Sigmoid colon (tissue), 4 donors: ENCODE measurements around the gene CNKSR3.

Experiments
- EP300 ChIP-seq, 4 donors: sonication (generic); formaldehyde crosslinking; IDR thresholded peaks; one replicate each; pipeline ENCODE4 v1.6.1; 2017; ENCODE audit warnings: antibody characterized with exemption in 4 of 4
- POLR2A ChIP-seq, 2 donors: fragments of 450-650 bp; IDR thresholded peaks; one replicate each; pipeline ENCODE4 v1.6.1; 2016; ENCODE audit warnings: antibody characterized with exemption in 2 of 2, mild to moderate bottlenecking in 2 of 2, moderate library complexity in 2 of 2
- POLR2AphosphoS5 ChIP-seq, 4 donors: sonication (generic); formaldehyde crosslinking; IDR thresholded peaks; one replicate each; pipeline ENCODE4 v1.6.1; 2017; ENCODE audit warnings: antibody characterized with exemption in 4 of 4
- TF ChIP-seq, protein P1 (sequence below), 4 experiments: fragments of 450-650 bp in 3 of 4; fragments of 200-600 bp in 1 of 4; IDR thresholded peaks; one replicate each; pipeline ENCODE4 v1.5.1; 2016 to 2019; ENCODE audit warnings: antibody characterized with exemption in 4 of 4, mild to moderate bottlenecking in 3 of 4, moderate library complexity in 2 of 4

GRCh38 chr6:154446984-154447383 is 63.5 kb downstream of the CNKSR3 start:
- TF ChIP-seq POLR2A (IDR thresholded peaks at IDR 0.05), result no peak
- TF ChIP-seq, protein P1, sequence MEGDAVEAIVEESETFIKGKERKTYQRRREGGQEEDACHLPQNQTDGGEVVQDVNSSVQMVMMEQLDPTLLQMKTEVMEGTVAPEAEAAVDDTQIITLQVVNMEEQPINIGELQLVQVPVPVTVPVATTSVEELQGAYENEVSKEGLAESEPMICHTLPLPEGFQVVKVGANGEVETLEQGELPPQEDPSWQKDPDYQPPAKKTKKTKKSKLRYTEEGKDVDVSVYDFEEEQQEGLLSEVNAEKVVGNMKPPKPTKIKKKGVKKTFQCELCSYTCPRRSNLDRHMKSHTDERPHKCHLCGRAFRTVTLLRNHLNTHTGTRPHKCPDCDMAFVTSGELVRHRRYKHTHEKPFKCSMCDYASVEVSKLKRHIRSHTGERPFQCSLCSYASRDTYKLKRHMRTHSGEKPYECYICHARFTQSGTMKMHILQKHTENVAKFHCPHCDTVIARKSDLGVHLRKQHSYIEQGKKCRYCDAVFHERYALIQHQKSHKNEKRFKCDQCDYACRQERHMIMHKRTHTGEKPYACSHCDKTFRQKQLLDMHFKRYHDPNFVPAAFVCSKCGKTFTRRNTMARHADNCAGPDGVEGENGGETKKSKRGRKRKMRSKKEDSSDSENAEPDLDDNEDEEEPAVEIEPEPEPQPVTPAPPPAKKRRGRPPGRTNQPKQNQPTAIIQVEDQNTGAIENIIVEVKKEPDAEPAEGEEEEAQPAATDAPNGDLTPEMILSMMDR (IDR thresholded peaks at IDR 0.05), result no peak
- TF ChIP-seq POLR2AphosphoS5 (IDR thresholded peaks at IDR 0.05), result no peak
- no peak for TF ChIP-seq EP300 (IDR thresholded peaks at IDR 0.05)
